K562 (cell line): Measurements from ENCODE around the gene TYW3. TPM values are rescaled to one million over a fixed set of nuclear protein-coding genes. Genes with fewer than 3 reads are reported as not detected.

Experiments used
- ATAC-seq: fragments of 200-7000 bp; cut with Tn5 transposase; 3 replicates; pipeline ENCODE4 v1.9.1; 2020; ENCODE audit warnings: moderate library complexity
- BruUV-seq: library from RNA; stranded (reverse); fragments of 400-500 nt; replicated peaks from 2 replicates; lab custom pipeline; 2021; lab: Mats Ljungman, UMichigan
- CTCF ChIA-PET: fragments of 300-600 bp; formaldehyde crosslinking; extraction: SDS; loops from one replicate; lab custom pipeline; 2021; ENCODE audit warnings: low intra/inter-chr PET ratio; lab: Yijun Ruan, JAX
- POLR2A ChIA-PET: fragments of 300-600, 350-650 bp; sonication (Branson Sonifier 250); formaldehyde crosslinking; extraction: SDS; loops from one replicate; lab custom pipeline; 2021; ENCODE audit warnings: antibody characterized with exemption, inconsistent platforms; lab: Yijun Ruan, JAX
- DNase-seq, 4 experiments: peaks; one replicate each; pipeline versions ENCODE4 v3.0.0 to v3.0.0-alpha.2; 2011 to 2018; ENCODE audit warnings: low spot score in 3 of 4, mixed read lengths in 3 of 4; ENCODE audit errors: extremely low read depth in 1 of 4
- FAIRE-seq: peaks from 2 replicates; lab custom pipeline; 2011; peaks lifted over from hg19 to GRCh38; lab: Jason Lieb, UNC
- H2AFZ ChIP-seq: 2 replicates; pipeline ENCODE4 v1.6.0; 2011; ENCODE audit warnings: low read depth, low read length, control low read depth, inconsistent platforms
- H3K27ac ChIP-seq: fragments of 200-600 bp; 3 replicates; pipeline ENCODE4 v1.8.0; 2011; ENCODE audit warnings: low read depth, mild to moderate bottlenecking, control low read depth, inconsistent platforms, low read length, moderate library complexity, mixed read lengths; ENCODE audit errors: extremely low read depth
- H3K27me3 ChIP-seq, 2 experiments: fragments of 300-600 bp in 1 of 2; 2 replicates in 1 of 2; 3 replicates in 1 of 2; pipeline versions ENCODE4 v1.6.0 to v1.8.0; 2011; ENCODE audit warnings: inconsistent platforms in 2 of 2, low read length in 2 of 2, mild to moderate bottlenecking in 1 of 2, mixed read lengths in 1 of 2, moderate library complexity in 1 of 2; ENCODE audit not compliant: control insufficient read depth in 2 of 2, insufficient read depth in 2 of 2
- H3K36me3 ChIP-seq: fragments of 300-600 bp; 3 replicates; pipeline ENCODE4 v1.8.0; 2011; ENCODE audit warnings: mild to moderate bottlenecking, low read length, inconsistent platforms; ENCODE audit not compliant: control insufficient read depth, insufficient read depth
- H3K4me1 ChIP-seq, 2 experiments: fragments of 200-600 bp in 1 of 2; replicated peaks in 1 of 2; 2 replicates in 1 of 2; 3 replicates in 1 of 2; pipeline versions ENCODE4 v1.5.1 to v1.8.0; 2011; ENCODE audit warnings: inconsistent platforms in 2 of 2, low read length in 2 of 2, mild to moderate bottlenecking in 1 of 2, mixed read lengths in 1 of 2, moderate library complexity in 1 of 2; ENCODE audit not compliant: control insufficient read depth in 2 of 2, insufficient read depth in 2 of 2
- H3K4me2 ChIP-seq: 2 replicates; pipeline ENCODE4 v1.6.1; 2011; ENCODE audit warnings: low read length, control low read depth, inconsistent platforms, mixed read lengths; ENCODE audit not compliant: insufficient read depth
- H3K4me3 ChIP-seq: fragments of 200-600 bp; sonication (generic), shearing (Covaris generic); 2 replicates; pipeline ENCODE4 v1.5.1; 2016; ENCODE audit warnings: control low read depth, inconsistent platforms
- H3K79me2 ChIP-seq: fragments of 200-600 bp; 3 replicates; pipeline ENCODE4 v1.8.0; 2011; ENCODE audit warnings: low read length, inconsistent platforms; ENCODE audit not compliant: control insufficient read depth, insufficient read depth
- H3K9ac ChIP-seq, 2 experiments: 2 replicates each; pipeline versions ENCODE4 v1.6.0 to v1.6.1; 2011; ENCODE audit warnings: low read depth in 2 of 2, low read length in 2 of 2, control low read depth in 1 of 2, inconsistent platforms in 1 of 2, mild to moderate bottlenecking in 1 of 2, mixed read lengths in 1 of 2; ENCODE audit not compliant: insufficient read depth in 1 of 2
- H3K9me1 ChIP-seq: one replicate; pipeline ENCODE4 v1.6.0; 2011; ENCODE audit warnings: inconsistent platforms, mild to moderate bottlenecking, low read length, moderate library complexity; ENCODE audit not compliant: control insufficient read depth, insufficient read depth
- H3K9me3 ChIP-seq: replicated peaks from 2 replicates; pipeline ENCODE4 v1.5.1; 2011; ENCODE audit warnings: low read depth, low read length, inconsistent platforms; ENCODE audit not compliant: control insufficient read depth, insufficient read depth
- H4K20me1 ChIP-seq: replicated peaks from 2 replicates; pipeline ENCODE4 v1.6.1; 2011; ENCODE audit warnings: low read length, inconsistent platforms, mixed read lengths; ENCODE audit not compliant: control insufficient read depth, insufficient read depth
- EHMT2 ChIP-seq: fragments of 450-650 bp; IDR thresholded peaks from 2 replicates; pipeline ENCODE4 v1.6.1; 2018; ENCODE audit warnings: antibody characterized with exemption
- EWSR1 ChIP-seq: fragments of 450-650 bp; IDR thresholded peaks from 2 replicates; pipeline ENCODE4 v1.6.1; 2018; ENCODE audit warnings: borderline replicate concordance, mild to moderate bottlenecking, low read depth, moderate library complexity; ENCODE audit not compliant: partially characterized antibody
- EZH2 ChIP-seq: IDR thresholded peaks from 2 replicates; pipeline ENCODE4 v1.6.1; 2012; ENCODE audit warnings: low read depth, mild to moderate bottlenecking, inconsistent platforms, low read length, borderline replicate concordance
- HNRNPUL1 ChIP-seq: fragments of 200-400 bp; formaldehyde crosslinking; IDR thresholded peaks from 2 replicates; pipeline ENCODE4 v1.6.1; 2017; ENCODE audit warnings: low read length
- MAZ ChIP-seq, 2 experiments: fragments of 450-650 bp in 1 of 2; sonication (generic) in 1 of 2; formaldehyde crosslinking; IDR thresholded peaks in 1 of 2; conservative IDR thresholded peaks in 1 of 2; 2 replicates each; pipeline versions ENCODE4 v1.4.0 to v1.5.0; 2020; ENCODE audit warnings: mild to moderate bottlenecking in 1 of 2, missing genetic modification reagents in 1 of 2
- NR1H2 ChIP-seq: sonication (generic); formaldehyde crosslinking; IDR thresholded peaks from 2 replicates; pipeline ENCODE4 v1.4.0; 2020; ENCODE audit warnings: mild to moderate bottlenecking, missing genetic modification reagents
- RBM39 ChIP-seq: fragments of 200-400 bp; formaldehyde crosslinking; optimal IDR thresholded peaks from 2 replicates; pipeline ENCODE3; 2018; ENCODE audit warnings: low read depth, low read length
- ZFPM2 ChIP-seq: fragments of 250-450 bp; sonication (Bioruptor Pico); IDR thresholded peaks from 2 replicates; pipeline ENCODE4 v1.5.1; 2022; ENCODE audit warnings: mild to moderate bottlenecking
- ZNF143 ChIP-seq: sonication (generic); formaldehyde crosslinking; IDR thresholded peaks from 2 replicates; pipeline ENCODE4 v1.9.0; 2022; ENCODE audit warnings: mild to moderate bottlenecking, missing genetic modification reagents
- WGBS: fragments of 100-300 bp; shearing (Covaris generic); methylation state at CpG from one replicate; pipeline ENCODE4 v1.1.6; 2016; ENCODE audit warnings: low coverage, mixed read lengths; ENCODE audit not compliant: insufficient coverage; ENCODE audit errors: missing lambda C conversion rate; 5-methylcytosine and 5-hydroxymethylcytosine counted together
- in situ Hi-C: fragments of 300-500 bp; cut with MboI; formaldehyde crosslinking; loops from 4 replicates; pipeline ENCODE4 v1.15.0; 2018; ENCODE audit warnings: inconsistent platforms, mixed read lengths
- intact Hi-C: fragments of 100-400 bp; cut with micrococcal nuclease; formaldehyde crosslinking; loops from 2 replicates; pipeline ENCODE4 v1.14.2; 2022
- polyA plus RNA-seq, 8 experiments: library from polyadenylated mRNA; depleted of rRNA in 4 of 8; stranded (reverse) in 5 of 8; unstranded in 3 of 8; fragments of >200 nt; fragmentation: Nextera tagmentation in 2 of 8; fragmentation: Illumina TruSeq in 1 of 8; extraction: Ambion mirVana in 2 of 8; extraction: Trizol in 1 of 8; gene quantifications; 2 replicates each; pipeline versions ENCODE4 v1.2.1 to v1.2.3, GENCODE V29; 2011 to 2014; ENCODE audit warnings: inconsistent platforms in 1 of 8, missing spikeins in 1 of 8
- total RNA-seq, 7 experiments: library from RNA; depleted of rRNA in 6 of 7; stranded (reverse); fragments of >200 nt in 6 of 7; fragmentation: Illumina TruSeq in 2 of 7; extraction: Trizol in 2 of 7; gene quantifications; 2 replicates each; pipeline versions ENCODE4 v1.2.1 to v1.2.3, GENCODE V29; 2011 to 2021; ENCODE audit warnings: low replicate concordance in 1 of 7
- TF ChIP-seq, protein P1 (sequence below): fragments of 200-400 bp; formaldehyde crosslinking; IDR thresholded peaks from 2 replicates; pipeline ENCODE4 v1.6.1; 2017; ENCODE audit warnings: mild to moderate bottlenecking, low read depth, low read length, moderate library complexity

The TYW3 gene
- total and polyA plus RNA-seq, 9 of the 15 experiments (the other 6 are each of a cell fraction or from before 2014, with no cell fraction given), result 22.0 to 54.0 (median 41.1) TPM

GRCh38 chr1:74690909-74691308, 42.0 kb upstream of the TYW3 start (continued):
- TF ChIP-seq RBM39, result no peak

- BruUV-seq, result no TSS peak
- DNase-seq (no peak), FAIRE-seq (no peak), ATAC-seq (no peak)
- H3K27ac ChIP-seq, result no peak overlapping the region
- intact Hi-C loops, result no loop called here
- H3K79me2 ChIP-seq, result no peaks in the 10 kb centered on the region
- no peak overlapping the region for H3K4me2 ChIP-seq
- ChIA-PET POLR2A (no interaction called here), CTCF (no interaction called here)
- H3K9me3 ChIP-seq, result no peaks in the 10 kb centered on the region
- TF ChIP-seq MAZ (CRISPR knock-in tag; conservative IDR thresholded peaks at IDR 0.05 in 1 of 2, IDR thresholded peaks at IDR 0.05 in 1 of 2), result no peak
- H3K36me3 ChIP-seq, result no peaks in the 10 kb centered on the region
- H3K27me3 ChIP-seq, result no peaks in the 10 kb centered on the region
- in situ Hi-C loops, result no loop called here
- 0% methylated on average over 2 of the region's 2 CpGs for WGBS
- no peak overlapping the region for H2AFZ ChIP-seq
- no peaks in the 10 kb centered on the region for H4K20me1 ChIP-seq
- no peaks in the 10 kb centered on the region for H3K9me1 ChIP-seq
- H3K4me3 ChIP-seq, result no peak overlapping the region
- no peaks in the 10 kb centered on the region for H3K4me1 ChIP-seq
- no peak overlapping the region for H3K9ac ChIP-seq
Observed at GRCh38 chr1:74693473-74693872, 39.5 kb upstream of the TYW3 start.

DNA sequence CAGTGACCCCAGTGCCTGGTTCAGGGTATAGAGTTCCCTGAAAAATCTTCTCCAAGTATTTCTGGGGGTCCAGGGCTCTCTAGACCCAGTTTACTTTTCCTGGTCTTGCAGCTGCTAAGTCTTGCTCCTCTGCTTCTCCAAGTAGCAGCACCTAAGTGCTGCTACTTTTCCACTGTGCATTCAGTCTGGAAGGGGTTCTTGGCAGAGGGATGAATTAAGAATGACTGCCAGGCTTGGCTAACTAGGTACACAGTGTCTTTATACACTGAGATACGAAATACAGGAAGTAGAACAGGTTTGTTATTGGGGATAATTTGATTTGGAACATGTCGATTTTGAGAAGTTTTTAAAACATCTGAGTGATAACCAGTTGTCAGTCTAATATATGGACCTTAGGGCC, 35.1 kb upstream of the TYW3 start:
- Histone ChIP-seq H3K27ac (no peak overlapping the region), H2AFZ (no peak overlapping the region), H3K36me3 (peaks cover 4% of the 10 kb centered on the region; the same call in 1 of the 3 replicates), H3K27me3 (no peaks in the 10 kb centered on the region), H3K9ac (no peak overlapping the region), H3K9me3 (no peaks in the 10 kb centered on the region), H3K4me1 (no peaks in the 10 kb centered on the region), H3K4me2 (no peak overlapping the region), H3K4me3 (no peak overlapping the region), H3K9me1 (no peaks in the 10 kb centered on the region), H3K79me2 (no peaks in the 10 kb centered on the region), H4K20me1 (no peaks in the 10 kb centered on the region)
- ChIA-PET POLR2A (no interaction called here), CTCF (no interaction called here)
- FAIRE-seq, result no peak
- BruUV-seq, result no TSS peak
- intact Hi-C loops (no loop called here), in situ Hi-C loops (no loop called here)
- DNase-seq, result no peak
- no peak for ATAC-seq
- 3% methylated on average over 2 of the region's 2 CpGs for WGBS
- no peak for TF ChIP-seq HNRNPUL1
- no peak for TF ChIP-seq EZH2
- TF ChIP-seq ZFPM2, result no peak
- TF ChIP-seq ZNF143 (CRISPR knock-in tag), result no peak
- TF ChIP-seq EWSR1, result no peak
- TF ChIP-seq EHMT2, result no peak
- TF ChIP-seq NR1H2 (CRISPR knock-in tag), result no peak
- TF ChIP-seq, protein P1, sequence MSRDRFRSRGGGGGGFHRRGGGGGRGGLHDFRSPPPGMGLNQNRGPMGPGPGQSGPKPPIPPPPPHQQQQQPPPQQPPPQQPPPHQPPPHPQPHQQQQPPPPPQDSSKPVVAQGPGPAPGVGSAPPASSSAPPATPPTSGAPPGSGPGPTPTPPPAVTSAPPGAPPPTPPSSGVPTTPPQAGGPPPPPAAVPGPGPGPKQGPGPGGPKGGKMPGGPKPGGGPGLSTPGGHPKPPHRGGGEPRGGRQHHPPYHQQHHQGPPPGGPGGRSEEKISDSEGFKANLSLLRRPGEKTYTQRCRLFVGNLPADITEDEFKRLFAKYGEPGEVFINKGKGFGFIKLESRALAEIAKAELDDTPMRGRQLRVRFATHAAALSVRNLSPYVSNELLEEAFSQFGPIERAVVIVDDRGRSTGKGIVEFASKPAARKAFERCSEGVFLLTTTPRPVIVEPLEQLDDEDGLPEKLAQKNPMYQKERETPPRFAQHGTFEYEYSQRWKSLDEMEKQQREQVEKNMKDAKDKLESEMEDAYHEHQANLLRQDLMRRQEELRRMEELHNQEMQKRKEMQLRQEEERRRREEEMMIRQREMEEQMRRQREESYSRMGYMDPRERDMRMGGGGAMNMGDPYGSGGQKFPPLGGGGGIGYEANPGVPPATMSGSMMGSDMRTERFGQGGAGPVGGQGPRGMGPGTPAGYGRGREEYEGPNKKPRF, result no peak
